GM10847 (cell line): Measurements from ENCODE around the gene CNTN4.

ENCODE experiments used
- POLR2A ChIP-seq: IDR thresholded peaks from 2 replicates; pipeline ENCODE4 v1.6.1; 2011; ENCODE audit not compliant: insufficient read length; ENCODE audit errors: extremely low read depth

CNTN4 gene

GRCh38 chr3:2317521-2317920, 218.9 kb downstream of the CNTN4 start:
- TF ChIP-seq POLR2A = no peak

GRCh38 chr3:2334921-2335320, 236.3 kb downstream of the CNTN4 start:
- TF ChIP-seq POLR2A = no peak

DNA sequence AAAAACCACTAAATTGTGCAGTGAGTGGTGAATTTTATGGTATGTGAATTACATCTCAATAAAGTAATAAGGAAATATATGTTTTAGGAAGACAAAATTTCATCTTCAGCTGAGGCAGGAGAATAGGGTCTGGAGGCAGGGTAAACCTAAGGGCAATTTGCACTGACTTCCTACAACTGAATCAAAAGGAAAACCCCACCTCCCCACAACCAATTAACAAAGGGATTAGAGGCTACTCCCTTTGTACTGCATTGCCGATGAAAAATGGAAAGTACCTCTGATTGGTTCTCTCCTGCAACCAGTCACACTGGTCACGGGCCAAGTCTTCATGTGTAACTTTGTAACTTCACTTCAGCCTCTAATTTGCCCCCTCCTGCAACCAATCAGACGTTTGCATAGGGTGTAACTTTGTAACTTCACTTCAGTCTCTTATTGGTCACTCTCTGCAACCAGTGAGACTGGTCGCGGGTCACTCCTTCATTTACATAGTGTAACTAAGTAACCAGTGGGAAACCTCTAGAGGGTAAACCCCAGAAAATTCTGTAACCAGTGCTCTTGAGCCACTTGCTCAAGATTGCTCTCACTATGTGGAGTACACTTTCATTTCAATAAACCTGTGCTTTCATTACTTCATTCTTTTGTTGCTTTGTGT, 244.5 kb downstream of the CNTN4 start:
- TF ChIP-seq POLR2A = no peak

- no peak for TF ChIP-seq POLR2A
Observed at GRCh38 chr3:2352134-2352762, 253.6 kb downstream of the CNTN4 start.

GRCh38 chr3:2354702-2355101, 256.0 kb downstream of the CNTN4 start:
- no peak for TF ChIP-seq POLR2A

DNA sequence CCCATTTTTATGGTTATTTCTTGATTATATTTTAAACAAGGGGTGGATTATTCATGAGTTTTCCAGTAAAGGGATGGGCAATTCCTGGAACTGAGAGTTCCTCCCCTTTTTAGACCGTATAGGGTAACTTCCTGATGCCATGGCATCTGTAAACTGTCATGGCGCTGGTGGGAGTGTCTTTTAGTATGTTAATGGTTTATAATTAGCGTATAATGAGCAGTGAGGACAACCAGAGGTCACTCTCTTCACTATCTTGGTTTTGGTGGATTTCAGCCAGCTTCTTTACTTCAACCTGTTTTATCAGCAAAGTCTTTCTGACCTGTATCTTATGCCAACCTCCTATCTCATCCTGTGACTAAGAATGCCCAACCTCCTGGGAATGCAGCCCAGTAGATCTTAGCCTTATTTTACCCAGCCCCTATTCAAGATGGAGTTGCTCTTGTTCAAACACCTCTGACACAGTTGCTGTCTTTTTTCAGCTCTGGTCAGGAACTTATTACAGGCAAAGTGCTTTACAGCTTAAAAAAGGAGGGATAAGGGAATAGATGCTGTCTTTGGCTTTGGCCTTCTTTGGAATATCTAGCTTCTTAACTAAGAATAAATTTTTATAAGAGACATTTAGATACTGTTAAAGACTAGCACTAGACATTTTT, 257.8 kb downstream of the CNTN4 start:
- TF ChIP-seq POLR2A = no peak

DNA sequence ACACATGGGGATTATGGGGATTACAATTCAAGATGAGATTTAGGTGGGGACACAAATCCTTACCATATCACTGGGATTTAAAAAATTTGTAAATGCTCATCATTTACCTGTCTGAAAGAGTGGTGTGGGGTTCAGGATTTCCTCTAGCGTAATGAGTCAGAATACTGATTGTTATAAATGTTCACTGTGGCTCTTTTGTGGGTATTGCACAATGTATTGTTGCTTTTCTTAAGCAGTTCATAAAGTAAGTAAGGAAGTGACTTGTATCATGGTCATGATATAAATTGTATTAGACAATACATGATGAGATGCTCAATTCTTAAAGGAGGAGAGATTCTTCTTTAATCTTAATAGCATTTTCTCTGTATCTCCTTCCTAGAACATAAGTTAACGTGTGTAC, 262.1 kb downstream of the CNTN4 start:
- no peak for TF ChIP-seq POLR2A

GRCh38 chr3:2362122-2362521, 263.5 kb downstream of the CNTN4 start:
- TF ChIP-seq POLR2A = no peak

DNA sequence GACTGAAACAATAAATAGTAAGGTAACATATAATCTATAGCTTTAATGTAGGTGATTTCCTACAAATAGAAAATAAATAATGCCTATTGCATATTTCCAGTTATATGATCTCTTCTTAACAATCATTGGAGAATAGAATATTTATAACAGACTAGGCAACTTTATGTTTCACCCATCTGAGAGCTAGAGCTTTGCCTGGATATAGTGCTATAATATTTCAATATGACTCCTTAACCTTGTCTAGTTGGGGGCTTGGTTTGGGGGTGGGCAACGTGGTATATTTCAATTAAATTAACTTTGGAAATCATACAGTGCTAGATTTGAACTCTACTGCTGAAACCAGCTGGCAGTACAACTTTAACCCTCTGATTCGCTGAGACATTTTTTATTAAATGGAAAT, 265.2 kb downstream of the CNTN4 start:
- TF ChIP-seq POLR2A = no peak

GRCh38 chr3:2370317-2370716, 271.7 kb downstream of the CNTN4 start:
- TF ChIP-seq POLR2A = no peak

DNA sequence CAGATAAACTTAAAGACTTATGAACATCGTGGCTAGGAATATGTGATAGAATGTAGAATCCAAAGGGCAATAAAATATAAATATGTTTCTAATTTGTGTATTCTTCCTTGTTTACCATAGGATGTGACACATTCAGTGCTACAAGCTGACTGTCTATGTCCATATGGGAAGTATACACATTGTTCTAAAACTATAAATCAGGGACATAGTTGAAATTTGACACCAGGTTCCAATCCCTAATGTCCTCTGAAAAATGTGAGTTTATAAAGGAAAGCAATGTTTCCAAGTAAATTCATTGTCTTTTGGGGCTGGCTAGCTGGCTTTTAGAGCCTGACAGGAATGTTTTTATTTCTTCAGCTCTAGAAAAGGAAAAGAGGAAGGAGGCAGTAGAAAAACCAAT, 273.6 kb downstream of the CNTN4 start:
- TF ChIP-seq POLR2A = no peak

- no peak for TF ChIP-seq POLR2A
Observed at GRCh38 chr3:2375376-2375775, 276.7 kb downstream of the CNTN4 start.

- TF ChIP-seq POLR2A = no peak
Observed at GRCh38 chr3:2377281-2377680, 278.6 kb downstream of the CNTN4 start.

GRCh38 chr3:2390926-2391532, 292.4 kb downstream of the CNTN4 start:
- no peak for TF ChIP-seq POLR2A

- no peak for TF ChIP-seq POLR2A
Observed at GRCh38 chr3:2391896-2392295, 293.2 kb downstream of the CNTN4 start.

- no peak for TF ChIP-seq POLR2A
Observed at GRCh38 chr3:2392981-2393380, 294.3 kb downstream of the CNTN4 start.
